Fibroblast of mammary gland (primary cell): Measurements from ENCODE around the gene COX7A2.

ENCODE experiments used
- DNase-seq: peaks from one replicate; pipeline ENCODE4 v3.0.0-alpha.2; 2010; ENCODE audit warnings: low read depth
- H3K4me3 ChIP-seq: 2 replicates; pipeline ENCODE4 v1.5.1; 2011; ENCODE audit warnings: low read depth, mild to moderate bottlenecking, low read length, moderate library complexity; ENCODE audit not compliant: control insufficient read depth
- CTCF ChIP-seq: conservative IDR thresholded peaks from 2 replicates; pipeline ENCODE4 v1.5.1; 2011; ENCODE audit warnings: low read depth, low read length, inconsistent platforms; ENCODE audit not compliant: control insufficient read depth, insufficient read depth

Gene COX7A2

DNA sequence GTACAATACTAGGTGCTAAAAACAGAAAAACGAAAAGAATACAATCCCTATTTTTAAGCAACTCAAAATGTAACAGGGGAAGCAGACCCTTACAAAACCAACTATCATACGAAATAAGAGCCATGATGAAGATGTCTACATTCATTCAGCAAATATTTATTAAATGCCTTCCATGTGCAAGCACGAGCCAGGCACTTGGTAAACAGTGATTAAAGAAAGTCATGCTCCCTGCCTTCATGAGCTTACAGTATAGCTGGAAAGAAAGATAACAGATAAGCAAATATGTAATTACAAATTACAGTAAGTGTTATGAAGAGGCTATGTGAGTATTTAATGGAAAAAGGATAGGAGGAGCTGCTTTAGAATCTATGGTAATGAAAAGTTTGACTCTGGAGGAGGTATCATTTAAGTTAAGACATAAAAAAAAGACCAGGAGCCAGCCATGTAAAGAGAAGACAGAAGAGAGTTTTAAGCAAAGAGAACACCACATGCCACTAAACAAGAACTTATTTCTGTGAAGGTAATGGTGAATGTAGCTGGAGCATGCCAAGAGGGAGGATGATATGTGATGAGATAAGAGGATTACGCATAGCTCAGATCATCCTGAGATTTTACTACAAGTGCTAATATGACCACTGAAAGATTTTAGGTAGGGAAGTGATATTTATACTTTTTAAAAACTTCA lies 19.3 kb upstream of the COX7A2 start:
- no peak for TF ChIP-seq CTCF
- no peak overlapping the region for H3K4me3 ChIP-seq
- DNase-seq = no peak

- TF ChIP-seq CTCF = no peak
- DNase-seq = no peak
- no peak overlapping the region for H3K4me3 ChIP-seq
Measured at GRCh38 chr6:75261299-75261698, 17.7 kb upstream of the COX7A2 start.

- no peak for TF ChIP-seq CTCF
- H3K4me3 ChIP-seq = no peak overlapping the region
- no peak for DNase-seq
Measured at GRCh38 chr6:75257343-75258087, 13.9 kb upstream of the COX7A2 start.

DNA sequence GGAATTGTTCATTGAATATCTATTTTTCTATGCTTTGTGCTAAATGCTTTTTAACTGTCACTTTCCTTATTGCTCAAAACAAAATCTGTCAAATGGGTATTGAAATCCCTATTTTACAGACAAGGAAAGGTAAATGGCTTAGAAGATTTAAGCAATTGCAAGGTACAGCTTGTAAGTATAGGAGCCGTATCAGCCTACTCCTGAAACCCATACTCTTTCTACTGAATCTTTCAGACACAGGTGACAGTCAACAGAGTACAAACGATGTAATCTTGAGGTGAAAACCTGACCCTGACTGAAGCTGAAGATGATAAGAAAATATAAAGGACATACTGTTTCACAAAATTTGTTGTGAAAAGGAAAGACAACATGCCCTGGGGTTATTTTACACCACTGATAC lies 7.0 kb upstream of the COX7A2 start:
- H3K4me3 ChIP-seq = no peak overlapping the region
- TF ChIP-seq CTCF = no peak
- DNase-seq = no peak

DNA sequence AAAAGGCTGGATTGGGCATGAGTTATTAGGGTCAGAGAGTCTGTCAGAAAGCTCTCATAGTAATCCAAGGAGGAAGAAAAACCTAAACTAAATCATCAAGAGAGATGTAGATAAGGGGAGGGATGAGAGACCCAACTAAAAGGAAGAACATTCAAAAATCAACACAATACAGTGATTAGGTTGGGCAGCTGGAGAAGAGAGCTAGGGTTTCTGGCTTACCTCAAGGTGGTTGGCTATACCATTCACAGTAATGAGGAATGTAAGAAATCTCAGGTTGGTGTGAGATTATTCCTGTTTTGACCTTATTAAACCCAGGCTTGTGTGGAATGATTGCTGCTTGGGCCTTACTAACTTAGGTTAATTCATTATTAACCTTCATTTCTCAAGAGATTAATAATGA lies 6.2 kb upstream of the COX7A2 start:
- no peak for TF ChIP-seq CTCF
- H3K4me3 ChIP-seq = no peak overlapping the region
- DNase-seq = no peak

DNA sequence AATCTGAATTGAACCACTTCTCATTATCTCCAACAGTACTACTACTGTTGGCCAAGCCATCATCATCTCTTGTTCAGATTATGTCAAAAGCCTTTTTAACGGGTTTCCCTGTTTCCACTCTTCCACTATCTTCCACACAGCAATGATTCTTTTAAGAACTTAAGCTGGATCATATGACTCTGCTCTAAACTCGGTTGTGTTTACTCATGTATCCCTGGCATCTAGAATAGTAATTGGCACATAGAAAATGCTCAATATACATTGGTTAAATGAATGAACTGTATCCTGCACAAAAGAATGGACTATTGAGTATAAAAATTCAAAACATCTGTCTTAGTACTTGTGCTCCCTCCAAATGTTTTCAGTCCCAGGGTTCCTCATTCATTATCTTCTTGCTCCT lies 2.8 kb upstream of the COX7A2 start:
- H3K4me3 ChIP-seq = no peak overlapping the region
- no peak for DNase-seq
- no peak for TF ChIP-seq CTCF

- peak; percentile 29 for DNase-seq
- TF ChIP-seq CTCF = no peak
- peak overlapping the region; percentile 87 for H3K4me3 ChIP-seq
Measured at GRCh38 chr6:75244063-75244584, 523 bp upstream of the COX7A2 start.
